ENCODE data around the gene STIMATE.

The STIMATE gene

GRCh38 chr3:52839892-52840545, 57.3 kb downstream of the STIMATE start:
- DNase-seq, result no peak

- no peak for DNase-seq
These were observed 58.1 kb downstream of the STIMATE start for GRCh38 chr3:52839268-52839575.

- no peak for DNase-seq
These were observed 58.6 kb downstream of the STIMATE start for GRCh38 chr3:52838561-52839267.

DNA sequence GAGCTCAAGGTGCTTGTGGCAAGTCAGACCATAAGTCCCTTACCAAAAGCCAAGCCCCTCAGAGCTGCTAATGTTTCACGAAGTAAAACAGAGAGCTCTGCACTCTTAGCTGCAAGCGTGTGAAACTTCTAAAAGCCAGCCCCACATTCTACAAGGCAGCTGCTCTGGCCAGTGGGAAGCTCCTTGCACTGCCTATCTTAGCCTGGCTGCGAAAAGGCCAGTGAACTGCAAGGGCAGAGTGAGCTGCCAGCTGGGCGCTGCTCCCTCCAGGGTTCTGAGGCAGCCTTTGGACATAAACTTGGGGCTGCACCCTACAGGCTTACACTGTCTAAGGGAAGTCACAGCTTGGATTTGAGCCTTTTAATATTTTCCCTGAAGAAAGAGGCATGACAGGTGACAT, 60.4 kb downstream of the STIMATE start:
- DNase-seq, result no peak

DNA sequence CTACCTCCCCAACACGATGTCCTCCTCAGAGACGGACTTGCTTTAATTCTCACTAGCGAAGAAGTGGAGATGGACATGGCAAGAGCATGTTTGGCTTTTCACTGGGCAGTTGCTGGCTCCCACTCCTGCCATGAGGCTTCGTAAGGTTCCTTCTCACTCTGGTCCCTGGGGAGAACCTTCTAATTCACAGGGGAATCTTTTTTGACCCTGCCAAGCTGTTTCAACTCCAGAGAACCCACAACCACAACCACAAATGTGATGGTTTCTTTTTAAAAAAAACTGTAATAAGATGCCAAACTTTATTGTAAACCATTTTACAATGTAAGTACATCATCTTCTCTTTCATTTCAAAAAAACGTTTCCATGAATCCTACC, 60.9 kb downstream of the STIMATE start:
- no peak for DNase-seq

GRCh38 chr3:52835766-52836470, 61.4 kb downstream of the STIMATE start:
- no peak for DNase-seq

GRCh38 chr3:52834871-52835501, 62.4 kb downstream of the STIMATE start, which contains the start of gene MUSTN1:
TSS of gene MUSTN1 (minus strand) at chr3:52835019. CDS start at chr3:52834948, 71 bp downstream.
- DNase-seq, result no peak

GRCh38 chr3:52833202-52833601, 64.1 kb downstream of the STIMATE start:
- DNase-seq, result no peak

DNA sequence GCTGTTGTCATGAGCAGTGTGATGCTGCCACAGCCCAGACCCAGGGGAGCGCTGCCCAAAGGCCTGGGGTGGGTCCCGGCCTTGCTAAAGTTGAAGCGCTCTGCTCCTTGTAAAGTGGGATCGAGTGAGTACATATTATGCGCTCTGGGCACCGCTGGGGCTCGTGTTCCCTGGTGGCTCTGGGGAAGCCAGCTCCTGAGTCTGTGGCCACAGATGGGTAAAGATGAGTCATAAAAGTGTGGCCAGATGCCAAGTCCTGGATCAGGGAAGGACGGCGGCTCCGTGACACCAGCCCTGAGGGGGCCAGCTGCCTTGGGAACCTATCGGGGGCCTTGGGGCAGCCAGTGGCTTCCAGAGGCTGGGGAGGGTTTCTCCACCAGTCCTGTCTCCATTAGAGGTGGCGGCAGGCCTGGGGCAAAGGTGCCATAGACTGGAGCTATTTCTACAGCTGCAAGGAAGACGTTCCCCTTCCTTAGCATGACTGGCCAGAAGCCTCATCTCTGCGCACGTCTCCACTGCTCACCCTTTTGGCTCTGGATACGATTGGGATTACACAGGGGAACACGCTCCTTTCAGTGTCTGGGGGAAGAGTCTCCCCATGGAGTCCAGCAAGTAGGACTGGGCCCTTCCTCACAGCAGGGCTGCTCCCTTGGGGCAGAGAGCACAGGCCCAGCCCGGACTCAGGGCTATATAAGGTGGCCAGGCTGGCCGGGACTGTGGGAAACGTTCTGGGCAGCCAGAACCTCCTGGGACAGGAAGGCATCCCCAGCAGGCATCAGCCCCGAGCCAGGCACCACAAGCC, 65.6 kb downstream of the STIMATE start:
- DNase-seq, result no peak

GRCh38 chr3:52830535-52831258, 66.7 kb downstream of the STIMATE start, which contains the start of gene ITIH4:
TSS of gene ITIH4 (minus strand) at chr3:52830672. CDS start at chr3:52830642, 30 bp downstream.
- no peak for DNase-seq

DNA sequence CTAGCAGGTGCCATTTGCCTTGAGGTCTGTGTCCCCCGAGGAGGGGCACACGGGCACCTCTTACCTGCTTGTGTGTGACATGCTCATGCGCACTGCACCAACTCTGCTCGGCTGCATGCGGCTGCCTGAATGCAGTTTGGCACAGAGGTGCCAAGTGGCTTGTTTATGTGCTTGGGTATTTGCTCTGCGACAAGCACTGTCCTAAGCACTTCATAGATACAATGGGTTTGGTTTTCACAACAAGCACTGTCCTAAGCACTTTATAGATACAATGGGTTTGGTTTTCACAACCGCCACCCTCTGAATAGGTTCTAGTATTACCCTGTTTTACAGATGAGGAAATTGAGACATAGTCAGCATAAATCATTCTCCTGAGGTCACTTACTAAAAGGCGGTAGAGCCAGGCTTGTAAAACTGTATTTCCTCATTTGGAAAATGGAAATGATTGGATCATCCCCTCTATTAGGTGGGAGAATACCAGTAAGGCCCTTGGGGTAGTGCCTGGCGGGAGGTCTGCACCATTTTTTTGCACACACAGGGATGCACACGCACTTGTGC, 67.4 kb downstream of the STIMATE start:
- DNase-seq, result no peak

DNA sequence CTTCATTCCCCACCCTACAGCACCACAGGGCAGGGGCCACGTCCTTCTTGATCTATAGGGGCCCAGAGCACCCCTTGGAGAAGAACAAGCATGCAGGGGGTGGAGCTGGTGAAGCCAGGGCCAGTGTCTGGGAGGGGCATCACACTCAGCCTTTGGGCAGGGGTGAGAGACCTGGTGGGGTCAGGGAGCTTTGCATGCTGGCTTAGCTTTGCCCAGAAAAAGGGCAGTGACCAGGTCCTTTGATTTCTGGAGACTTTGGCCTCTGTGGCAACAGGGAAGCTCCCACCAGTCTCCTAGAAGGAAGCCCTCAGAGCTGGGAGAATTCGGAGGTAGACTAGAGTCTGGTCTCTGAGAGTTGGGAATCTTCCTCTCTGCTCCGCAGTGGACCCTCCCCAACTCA, 67.9 kb downstream of the STIMATE start:
- DNase-seq, result no peak

DNA sequence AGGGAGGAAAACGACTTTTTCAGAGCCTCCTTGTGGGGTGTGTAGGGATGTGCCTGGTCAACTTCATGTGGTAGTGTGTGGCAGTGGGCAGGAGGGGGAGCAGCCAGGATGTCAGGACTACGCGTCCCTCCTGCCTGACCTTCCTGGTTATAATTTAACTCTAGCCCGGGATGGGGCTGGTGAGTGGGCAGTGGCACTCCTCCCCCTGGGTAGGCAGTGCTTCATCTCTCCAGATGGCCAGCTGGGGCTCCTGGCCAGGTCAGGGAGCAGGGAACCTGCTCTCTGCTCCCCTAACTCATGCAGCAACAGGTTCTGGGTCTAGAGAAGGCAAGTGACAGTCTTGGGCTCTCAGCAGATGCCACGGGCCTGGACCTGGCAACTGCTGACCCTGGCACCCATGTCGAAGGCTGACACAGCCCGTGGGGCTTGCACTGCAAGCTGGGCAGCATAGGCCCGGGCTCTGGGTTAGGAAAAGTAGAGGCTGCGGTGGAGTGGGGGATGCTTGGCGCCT, 69.4 kb downstream of the STIMATE start:
- no peak for DNase-seq

GRCh38 chr3:52827441-52827840, 69.9 kb downstream of the STIMATE start:
- DNase-seq, result no peak

DNA sequence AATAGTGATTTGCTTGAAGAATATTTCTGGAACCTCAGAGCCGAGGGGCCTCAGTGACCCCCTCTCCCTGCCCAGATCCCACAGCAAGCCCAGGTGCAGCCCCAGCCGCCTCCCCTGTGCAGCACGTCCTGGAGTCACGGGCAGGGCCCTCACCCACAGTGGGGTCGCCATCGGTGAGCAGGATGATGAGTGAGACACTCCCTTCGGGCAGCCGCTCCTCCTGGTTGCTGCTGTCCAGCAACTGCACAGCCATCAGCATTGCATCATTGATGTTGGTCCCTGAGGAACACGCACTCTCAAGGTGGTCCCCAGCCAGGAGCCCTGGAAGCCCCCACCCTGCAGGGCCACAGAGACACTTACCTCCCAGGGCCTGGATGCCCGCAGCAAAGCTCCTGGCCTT, 73.3 kb downstream of the STIMATE start:
- no peak for DNase-seq

- DNase-seq, result no peak
These were observed 75.0 kb downstream of the STIMATE start for GRCh38 chr3:52822363-52822762.

GRCh38 chr3:52820736-52821135, 76.6 kb downstream of the STIMATE start:
- DNase-seq, result peak; percentile 44

GRCh38 chr3:52819936-52820335, 77.4 kb downstream of the STIMATE start:
- no peak for DNase-seq

- no peak for DNase-seq
These were observed 79.5 kb downstream of the STIMATE start for GRCh38 chr3:52817860-52818259.

GRCh38 chr3:52817221-52817620, 80.1 kb downstream of the STIMATE start:
- DNase-seq, result no peak

DNA sequence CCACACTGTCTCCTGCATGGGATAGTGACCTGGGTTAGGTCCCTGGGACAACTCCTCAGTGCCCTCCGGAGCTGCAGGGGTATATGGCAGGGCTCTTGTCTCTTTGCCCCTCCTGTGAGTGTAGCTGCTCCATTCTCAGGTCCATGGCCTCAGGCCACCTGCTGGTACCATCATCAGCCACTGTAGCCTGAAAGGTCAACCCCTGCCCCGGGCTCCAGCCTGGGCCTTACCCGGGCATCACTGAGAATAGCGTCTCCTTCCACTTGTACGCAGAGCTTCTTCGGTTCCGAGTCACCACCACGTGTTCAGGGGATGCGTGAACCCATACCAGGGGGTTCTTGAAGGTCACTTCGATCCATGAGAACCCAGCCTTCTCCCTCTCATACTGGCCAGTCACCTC, 80.7 kb downstream of the STIMATE start:
- DNase-seq, result no peak

GRCh38 chr3:52816199-52816598, 81.1 kb downstream of the STIMATE start:
- DNase-seq, result no peak

Measured in stimulated activated CD8-positive, alpha-beta memory T cell treated with anti-CD3 and anti-CD28 coated beads, Interleukin-4, amount 100 ng/mL, for 48 hours (primary cell).